ENCODE results near the gene TMEM175.
"Not testable (repeated sequence)": the region's sequence is repeated elsewhere in the genome, so short reads cannot be mapped to it uniquely, and the experiment has no call there.

- TF ChIP-seq POLR2A, POLR2AphosphoS5 (IDR thresholded peaks at IDR 0.05; ENCODE audit: low read depth, low read length): not testable (repeated sequence)
Observed at GRCh38 chr4:918591-918990, 13.7 kb upstream of the TMEM175 start.
